ENCODE data around the gene PAQR3. TPM values are rescaled to one million over a fixed set of nuclear protein-coding genes. Genes with fewer than 3 reads are reported as not detected.

PAQR3 gene
- polyA plus RNA-seq, 2 donors, result 2.1 to 4.0 TPM

GRCh38 chr4:78904143-78904542 lies 35.1 kb downstream of the PAQR3 start:
- H3K4me1 ChIP-seq (ENCODE audit: control insufficient read depth in 2 of 2, insufficient read depth in 2 of 2, low read length in 1 of 2), result no peaks in the 10 kb centered on the region
- H3K36me3 ChIP-seq (ENCODE audit: control insufficient read depth in 2 of 2, insufficient read depth in 2 of 2, low read length in 1 of 2), result no peaks in the 10 kb centered on the region
- H3K27ac ChIP-seq (ENCODE audit: low read depth in 2 of 2, low read length in 1 of 2), result no peak overlapping the region
- whole genome bisulfite sequencing, 2 donors, result 81 to 82% methylated on average over 1 of the region's 1 CpG
- H3K9me3 ChIP-seq (ENCODE audit: control insufficient read depth in 2 of 2, insufficient read depth in 1 of 2, low read depth in 1 of 2, low read length in 1 of 2), result no peaks in the 10 kb centered on the region
- no peaks in the 10 kb centered on the region for H3K27me3 ChIP-seq (ENCODE audit: control insufficient read depth in 1 of 2, insufficient read depth in 2 of 2, low read length in 2 of 2)
- H3K4me3 ChIP-seq (ENCODE audit: low read depth in 1 of 2, low read length in 2 of 2), result no peak overlapping the region

- Histone ChIP-seq H3K4me3 (ENCODE audit: low read depth in 1 of 2, low read length in 2 of 2) (no peak overlapping the region), H3K27me3 (ENCODE audit: control insufficient read depth in 1 of 2, insufficient read depth in 2 of 2, low read length in 2 of 2) (no peaks in the 10 kb centered on the region), H3K9me3 (ENCODE audit: control insufficient read depth in 2 of 2, insufficient read depth in 1 of 2, low read depth in 1 of 2, low read length in 1 of 2) (no peaks in the 10 kb centered on the region), H3K27ac (ENCODE audit: low read depth in 2 of 2, low read length in 1 of 2) (no peak overlapping the region), H3K4me1 (ENCODE audit: control insufficient read depth in 2 of 2, insufficient read depth in 2 of 2, low read length in 1 of 2) (no peaks in the 10 kb centered on the region), H3K36me3 (ENCODE audit: control insufficient read depth in 2 of 2, insufficient read depth in 2 of 2, low read length in 1 of 2) (no peaks in the 10 kb centered on the region)
- WGBS, 2 donors, result 49 to 58% methylated on average over 1 of the region's 1 CpG
These were observed 36.9 kb downstream of the PAQR3 start for GRCh38 chr4:78902298-78902697.

- H3K9me3 ChIP-seq (ENCODE audit: control insufficient read depth in 2 of 2, insufficient read depth in 1 of 2, low read depth in 1 of 2, low read length in 1 of 2), result no peaks in the 10 kb centered on the region
- H3K4me3 ChIP-seq (ENCODE audit: low read depth in 1 of 2, low read length in 2 of 2), result no peak overlapping the region
- no peaks in the 10 kb centered on the region for H3K4me1 ChIP-seq (ENCODE audit: control insufficient read depth in 2 of 2, insufficient read depth in 2 of 2, low read length in 1 of 2)
- H3K27me3 ChIP-seq (ENCODE audit: control insufficient read depth in 1 of 2, insufficient read depth in 2 of 2, low read length in 2 of 2), result no peaks in the 10 kb centered on the region
- 61 to 65% methylated on average over 2 of the region's 2 CpGs for WGBS, 2 donors
- no peaks in the 10 kb centered on the region for H3K36me3 ChIP-seq (ENCODE audit: control insufficient read depth in 2 of 2, insufficient read depth in 2 of 2, low read length in 1 of 2)
- no peak overlapping the region for H3K27ac ChIP-seq (ENCODE audit: low read depth in 2 of 2, low read length in 1 of 2)
These were observed 37.4 kb downstream of the PAQR3 start for GRCh38 chr4:78901882-78902281.

- Histone ChIP-seq H3K4me1 (ENCODE audit: control insufficient read depth in 2 of 2, insufficient read depth in 2 of 2, low read length in 1 of 2) (no peaks in the 10 kb centered on the region), H3K36me3 (ENCODE audit: control insufficient read depth in 2 of 2, insufficient read depth in 2 of 2, low read length in 1 of 2) (peaks cover 0 to 2% of the 10 kb centered on the region in 2 donors), H3K27ac (ENCODE audit: low read depth in 2 of 2, low read length in 1 of 2) (no peak overlapping the region), H3K4me3 (ENCODE audit: low read depth in 1 of 2, low read length in 2 of 2) (no peak overlapping the region), H3K9me3 (ENCODE audit: control insufficient read depth in 2 of 2, insufficient read depth in 1 of 2, low read depth in 1 of 2, low read length in 1 of 2) (no peaks in the 10 kb centered on the region), H3K27me3 (ENCODE audit: control insufficient read depth in 1 of 2, insufficient read depth in 2 of 2, low read length in 2 of 2) (no peaks in the 10 kb centered on the region)
These were observed 39.9 kb downstream of the PAQR3 start for GRCh38 chr4:78899302-78899701.

GRCh38 chr4:78889955-78890354 lies 49.3 kb downstream of the PAQR3 start:
- H3K27ac ChIP-seq (ENCODE audit: low read depth in 2 of 2, low read length in 1 of 2), result no peak overlapping the region
- H3K9me3 ChIP-seq (ENCODE audit: control insufficient read depth in 2 of 2, insufficient read depth in 1 of 2, low read depth in 1 of 2, low read length in 1 of 2), result no peaks in the 10 kb centered on the region
- H3K4me1 ChIP-seq (ENCODE audit: control insufficient read depth in 2 of 2, insufficient read depth in 2 of 2, low read length in 1 of 2), result no peaks in the 10 kb centered on the region
- H3K36me3 ChIP-seq (ENCODE audit: control insufficient read depth in 2 of 2, insufficient read depth in 2 of 2, low read length in 1 of 2), result peaks cover 3 to 6% of the 10 kb centered on the region in 2 donors
- H3K27me3 ChIP-seq (ENCODE audit: control insufficient read depth in 1 of 2, insufficient read depth in 2 of 2, low read length in 2 of 2), result no peaks in the 10 kb centered on the region
- H3K4me3 ChIP-seq (ENCODE audit: low read depth in 1 of 2, low read length in 2 of 2), result no peak overlapping the region

- no peaks in the 10 kb centered on the region for H3K9me3 ChIP-seq (ENCODE audit: control insufficient read depth in 2 of 2, insufficient read depth in 1 of 2, low read depth in 1 of 2, low read length in 1 of 2)
- no peak overlapping the region for H3K4me3 ChIP-seq (ENCODE audit: low read depth in 1 of 2, low read length in 2 of 2)
- no peak overlapping the region for H3K27ac ChIP-seq (ENCODE audit: low read depth in 2 of 2, low read length in 1 of 2)
- H3K27me3 ChIP-seq (ENCODE audit: control insufficient read depth in 1 of 2, insufficient read depth in 2 of 2, low read length in 2 of 2), result no peaks in the 10 kb centered on the region
- H3K36me3 ChIP-seq (ENCODE audit: control insufficient read depth in 2 of 2, insufficient read depth in 2 of 2, low read length in 1 of 2), result peaks cover 0 to 3% of the 10 kb centered on the region in 2 donors
- H3K4me1 ChIP-seq (ENCODE audit: control insufficient read depth in 2 of 2, insufficient read depth in 2 of 2, low read length in 1 of 2), result no peaks in the 10 kb centered on the region
These were observed 53.6 kb downstream of the PAQR3 start for GRCh38 chr4:78885598-78885997.

- no peaks in the 10 kb centered on the region for H3K27me3 ChIP-seq (ENCODE audit: control insufficient read depth in 1 of 2, insufficient read depth in 2 of 2, low read length in 2 of 2)
These were observed 58.3 kb downstream of the PAQR3 start for GRCh38 chr4:78880874-78881492.

GRCh38 chr4:78878031-78878430 lies 61.2 kb downstream of the PAQR3 start:
- Histone ChIP-seq H3K4me1 (ENCODE audit: control insufficient read depth in 2 of 2, insufficient read depth in 2 of 2, low read length in 1 of 2) (no peaks in the 10 kb centered on the region), H3K27ac (ENCODE audit: low read depth in 2 of 2, low read length in 1 of 2) (no peak overlapping the region), H3K27me3 (ENCODE audit: control insufficient read depth in 1 of 2, insufficient read depth in 2 of 2, low read length in 2 of 2) (no peaks in the 10 kb centered on the region), H3K9me3 (ENCODE audit: control insufficient read depth in 2 of 2, insufficient read depth in 1 of 2, low read depth in 1 of 2, low read length in 1 of 2) (no peaks in the 10 kb centered on the region), H3K36me3 (ENCODE audit: control insufficient read depth in 2 of 2, insufficient read depth in 2 of 2, low read length in 1 of 2) (peaks cover 0 to 3% of the 10 kb centered on the region in 2 donors), H3K4me3 (ENCODE audit: low read depth in 1 of 2, low read length in 2 of 2) (no peak overlapping the region)
- WGBS, 2 donors, result 95 to 98% methylated on average over 1 of the region's 1 CpG

More at GRCh38 chr4:78880874-78881492, 58.3 kb downstream of the PAQR3 start:
- Histone ChIP-seq H3K27ac (ENCODE audit: low read depth in 2 of 2, low read length in 1 of 2) (no peak overlapping the region), H3K4me1 (ENCODE audit: control insufficient read depth in 2 of 2, insufficient read depth in 2 of 2, low read length in 1 of 2) (no peaks in the 10 kb centered on the region), H3K4me3 (ENCODE audit: low read depth in 1 of 2, low read length in 2 of 2) (no peak overlapping the region), H3K9me3 (ENCODE audit: control insufficient read depth in 2 of 2, insufficient read depth in 1 of 2, low read depth in 1 of 2, low read length in 1 of 2) (no peaks in the 10 kb centered on the region), H3K36me3 (ENCODE audit: control insufficient read depth in 2 of 2, insufficient read depth in 2 of 2, low read length in 1 of 2) (peaks cover 0 to 3% of the 10 kb centered on the region in 2 donors)

- 74 to 79% methylated on average over 5 of the region's 5 CpGs for WGBS, 2 donors
- peaks cover 0 to 3% of the 10 kb centered on the region in 2 donors for H3K36me3 ChIP-seq (ENCODE audit: control insufficient read depth in 2 of 2, insufficient read depth in 2 of 2, low read length in 1 of 2)
- H3K4me3 ChIP-seq (ENCODE audit: low read depth in 1 of 2, low read length in 2 of 2), result no peak overlapping the region
- no peak overlapping the region for H3K27ac ChIP-seq (ENCODE audit: low read depth in 2 of 2, low read length in 1 of 2)
- H3K4me1 ChIP-seq (ENCODE audit: control insufficient read depth in 2 of 2, insufficient read depth in 2 of 2, low read length in 1 of 2), result no peaks in the 10 kb centered on the region
- no peaks in the 10 kb centered on the region for H3K9me3 ChIP-seq (ENCODE audit: control insufficient read depth in 2 of 2, insufficient read depth in 1 of 2, low read depth in 1 of 2, low read length in 1 of 2)
- no peaks in the 10 kb centered on the region for H3K27me3 ChIP-seq (ENCODE audit: control insufficient read depth in 1 of 2, insufficient read depth in 2 of 2, low read length in 2 of 2)
These were observed 62.5 kb downstream of the PAQR3 start for GRCh38 chr4:78876568-78877320.

- Histone ChIP-seq H3K4me1 (ENCODE audit: control insufficient read depth in 2 of 2, insufficient read depth in 2 of 2, low read length in 1 of 2) (no peaks in the 10 kb centered on the region), H3K9me3 (ENCODE audit: control insufficient read depth in 2 of 2, insufficient read depth in 1 of 2, low read depth in 1 of 2, low read length in 1 of 2) (no peaks in the 10 kb centered on the region), H3K27ac (ENCODE audit: low read depth in 2 of 2, low read length in 1 of 2) (no peak overlapping the region), H3K27me3 (ENCODE audit: control insufficient read depth in 1 of 2, insufficient read depth in 2 of 2, low read length in 2 of 2) (no peaks in the 10 kb centered on the region), H3K36me3 (ENCODE audit: control insufficient read depth in 2 of 2, insufficient read depth in 2 of 2, low read length in 1 of 2) (peaks cover 3 to 6% of the 10 kb centered on the region in 2 donors), H3K4me3 (ENCODE audit: low read depth in 1 of 2, low read length in 2 of 2) (no peak overlapping the region)
These were observed 69.2 kb downstream of the PAQR3 start for GRCh38 chr4:78870056-78870455.

Data from esophagus (tissue), 2 donors.